K562 (cell line): ENCODE results near the gene TTC4. TPM values are rescaled to one million over a fixed set of nuclear protein-coding genes. Genes with fewer than 3 reads are reported as not detected.

Source experiments
- ATAC-seq: fragments of 200-7000 bp; cut with Tn5 transposase; 3 replicates; pipeline ENCODE4 v1.9.1; 2020; ENCODE audit warnings: moderate library complexity
- BruUV-seq: library from RNA; stranded (reverse); fragments of 400-500 nt; replicated peaks from 2 replicates; lab custom pipeline; 2021; lab: Mats Ljungman, UMichigan
- CTCF ChIA-PET: fragments of 300-600 bp; formaldehyde crosslinking; extraction: SDS; loops from one replicate; lab custom pipeline; 2021; ENCODE audit warnings: low intra/inter-chr PET ratio; lab: Yijun Ruan, JAX
- POLR2A ChIA-PET: fragments of 300-600, 350-650 bp; sonication (Branson Sonifier 250); formaldehyde crosslinking; extraction: SDS; loops from one replicate; lab custom pipeline; 2021; ENCODE audit warnings: antibody characterized with exemption, inconsistent platforms; lab: Yijun Ruan, JAX
- DNase-seq, 4 experiments: peaks; one replicate each; pipeline versions ENCODE4 v3.0.0 to v3.0.0-alpha.2; 2011 to 2018; ENCODE audit warnings: low spot score in 3 of 4, mixed read lengths in 3 of 4; ENCODE audit errors: extremely low read depth in 1 of 4
- FAIRE-seq: peaks from 2 replicates; lab custom pipeline; 2011; peaks lifted over from hg19 to GRCh38; lab: Jason Lieb, UNC
- H2AFZ ChIP-seq: 2 replicates; pipeline ENCODE4 v1.6.0; 2011; ENCODE audit warnings: low read depth, low read length, control low read depth, inconsistent platforms
- H3K27ac ChIP-seq: fragments of 200-600 bp; 3 replicates; pipeline ENCODE4 v1.8.0; 2011; ENCODE audit warnings: low read depth, mild to moderate bottlenecking, control low read depth, inconsistent platforms, low read length, moderate library complexity, mixed read lengths; ENCODE audit errors: extremely low read depth
- H3K27me3 ChIP-seq, 2 experiments: fragments of 300-600 bp in 1 of 2; 2 replicates in 1 of 2; 3 replicates in 1 of 2; pipeline versions ENCODE4 v1.6.0 to v1.8.0; 2011; ENCODE audit warnings: inconsistent platforms in 2 of 2, low read length in 2 of 2, mild to moderate bottlenecking in 1 of 2, mixed read lengths in 1 of 2, moderate library complexity in 1 of 2; ENCODE audit not compliant: control insufficient read depth in 2 of 2, insufficient read depth in 2 of 2
- H3K36me3 ChIP-seq: fragments of 300-600 bp; 3 replicates; pipeline ENCODE4 v1.8.0; 2011; ENCODE audit warnings: mild to moderate bottlenecking, low read length, inconsistent platforms; ENCODE audit not compliant: control insufficient read depth, insufficient read depth
- H3K4me1 ChIP-seq, 2 experiments: fragments of 200-600 bp in 1 of 2; replicated peaks in 1 of 2; 2 replicates in 1 of 2; 3 replicates in 1 of 2; pipeline versions ENCODE4 v1.5.1 to v1.8.0; 2011; ENCODE audit warnings: inconsistent platforms in 2 of 2, low read length in 2 of 2, mild to moderate bottlenecking in 1 of 2, mixed read lengths in 1 of 2, moderate library complexity in 1 of 2; ENCODE audit not compliant: control insufficient read depth in 2 of 2, insufficient read depth in 2 of 2
- H3K4me2 ChIP-seq: 2 replicates; pipeline ENCODE4 v1.6.1; 2011; ENCODE audit warnings: low read length, control low read depth, inconsistent platforms, mixed read lengths; ENCODE audit not compliant: insufficient read depth
- H3K4me3 ChIP-seq: fragments of 200-600 bp; sonication (generic), shearing (Covaris generic); 2 replicates; pipeline ENCODE4 v1.5.1; 2016; ENCODE audit warnings: control low read depth, inconsistent platforms
- H3K79me2 ChIP-seq: fragments of 200-600 bp; 3 replicates; pipeline ENCODE4 v1.8.0; 2011; ENCODE audit warnings: low read length, inconsistent platforms; ENCODE audit not compliant: control insufficient read depth, insufficient read depth
- H3K9ac ChIP-seq, 2 experiments: 2 replicates each; pipeline versions ENCODE4 v1.6.0 to v1.6.1; 2011; ENCODE audit warnings: low read depth in 2 of 2, low read length in 2 of 2, control low read depth in 1 of 2, inconsistent platforms in 1 of 2, mild to moderate bottlenecking in 1 of 2, mixed read lengths in 1 of 2; ENCODE audit not compliant: insufficient read depth in 1 of 2
- H3K9me1 ChIP-seq: one replicate; pipeline ENCODE4 v1.6.0; 2011; ENCODE audit warnings: inconsistent platforms, mild to moderate bottlenecking, low read length, moderate library complexity; ENCODE audit not compliant: control insufficient read depth, insufficient read depth
- H3K9me3 ChIP-seq: replicated peaks from 2 replicates; pipeline ENCODE4 v1.5.1; 2011; ENCODE audit warnings: low read depth, low read length, inconsistent platforms; ENCODE audit not compliant: control insufficient read depth, insufficient read depth
- H4K20me1 ChIP-seq: replicated peaks from 2 replicates; pipeline ENCODE4 v1.6.1; 2011; ENCODE audit warnings: low read length, inconsistent platforms, mixed read lengths; ENCODE audit not compliant: control insufficient read depth, insufficient read depth
- E2F8 ChIP-seq: fragments of 450-650 bp; IDR thresholded peaks from 2 replicates; pipeline ENCODE4 v1.7.1; 2018; ENCODE audit warnings: mild to moderate bottlenecking, low read depth; ENCODE audit not compliant: partially characterized antibody
- NFE2L1 ChIP-seq: fragments of 450-650 bp; IDR thresholded peaks from 2 replicates; pipeline ENCODE4 v1.6.1; 2016; ENCODE audit warnings: missing genetic modification characterization, low read depth, mild to moderate bottlenecking, missing compliant biosample characterization, moderate library complexity, borderline replicate concordance
- NRF1 ChIP-seq, 2 experiments: fragments of 450-650 bp; IDR thresholded peaks in 1 of 2; conservative IDR thresholded peaks in 1 of 2; 2 replicates each; pipeline ENCODE4 v1.6.1; 2014; ENCODE audit warnings: mild to moderate bottlenecking in 2 of 2
- WGBS: fragments of 100-300 bp; shearing (Covaris generic); methylation state at CpG from one replicate; pipeline ENCODE4 v1.1.6; 2016; ENCODE audit warnings: low coverage, mixed read lengths; ENCODE audit not compliant: insufficient coverage; ENCODE audit errors: missing lambda C conversion rate; 5-methylcytosine and 5-hydroxymethylcytosine counted together
- in situ Hi-C: fragments of 300-500 bp; cut with MboI; formaldehyde crosslinking; loops from 4 replicates; pipeline ENCODE4 v1.15.0; 2018; ENCODE audit warnings: inconsistent platforms, mixed read lengths
- intact Hi-C: fragments of 100-400 bp; cut with micrococcal nuclease; formaldehyde crosslinking; loops from 2 replicates; pipeline ENCODE4 v1.14.2; 2022
- polyA plus RNA-seq, 8 experiments: library from polyadenylated mRNA; depleted of rRNA in 4 of 8; stranded (reverse) in 5 of 8; unstranded in 3 of 8; fragments of >200 nt; fragmentation: Nextera tagmentation in 2 of 8; fragmentation: Illumina TruSeq in 1 of 8; extraction: Ambion mirVana in 2 of 8; extraction: Trizol in 1 of 8; gene quantifications; 2 replicates each; pipeline versions ENCODE4 v1.2.1 to v1.2.3, GENCODE V29; 2011 to 2014; ENCODE audit warnings: inconsistent platforms in 1 of 8, missing spikeins in 1 of 8
- total RNA-seq, 7 experiments: library from RNA; depleted of rRNA in 6 of 7; stranded (reverse); fragments of >200 nt in 6 of 7; fragmentation: Illumina TruSeq in 2 of 7; extraction: Trizol in 2 of 7; gene quantifications; 2 replicates each; pipeline versions ENCODE4 v1.2.1 to v1.2.3, GENCODE V29; 2011 to 2021; ENCODE audit warnings: low replicate concordance in 1 of 7

Gene TTC4
- total and polyA plus RNA-seq, 9 of the 15 experiments (the other 6 are each of a cell fraction or from before 2014, with no cell fraction given): 36.3 to 111 (median 54.1) TPM

- Histone ChIP-seq H4K20me1 (0 out of 2 replicates have a peak, but pooled peaks cover 4% of the 10 kb centered on the region), H3K9ac (no peak overlapping the region), H3K27ac (no peak overlapping the region), H3K4me2 (no peak overlapping the region), H3K9me3 (no peaks in the 10 kb centered on the region), H3K79me2 (no peaks in the 10 kb centered on the region), H2AFZ (no peak overlapping the region), H3K36me3 (no peaks in the 10 kb centered on the region), H3K27me3 (peaks cover 38 to 58% of the 10 kb centered on the region in 2 experiments), H3K4me1 (no peaks in the 10 kb centered on the region), H3K4me3 (no peak overlapping the region), H3K9me1 (no peaks in the 10 kb centered on the region)
- FAIRE-seq (no peak), DNase-seq (no peak), ATAC-seq (peak; percentile 20; the same call in 2 of the 3 replicates)
- intact Hi-C loops: loop anchor here (10.0 kb wide), 1 partner anchor 316 kb away; the partner anchor contains the start of gene BSND
- 3% methylated on average over 17 of the region's 17 CpGs for WGBS
- ChIA-PET POLR2A (interaction anchor here (0.5 to 1.1 kb wide), 3 partner anchors 9 to 169 kb away, joined by 3 read pairs; no protein-coding TSS in a partner anchor), CTCF (no interaction called here)
- in situ Hi-C loops: no loop called here
- no TSS peak for BruUV-seq
- TF ChIP-seq NFE2L1 (tag) (no peak), NRF1 (conservative IDR thresholded peaks at IDR 0.05 in 1 of 2, IDR thresholded peaks at IDR 0.05 in 1 of 2) (peak in 1 of 2 experiments; percentile 16; a peak in 2 of 4 replicates), E2F8 (no peak)
Measured at GRCh38 chr1:54678776-54679643, 36.7 kb upstream of the TTC4 start.
